Activated CD4-positive, alpha-beta T cell treated with anti-CD3 and anti-CD28 coated beads, Interleukin-2, amount 50 U/mL, for 16 hours (primary cell): ENCODE data around the gene GNB5.

ENCODE experiments used
- DNase-seq: peaks from one replicate; pipeline ENCODE4 v3.0.0-alpha.2; 2020

Gene GNB5

GRCh38 chr15:52164631-52165265 is 26.4 kb downstream of the GNB5 start:
- DNase-seq: no peak

GRCh38 chr15:52163321-52164190 is 27.6 kb downstream of the GNB5 start:
- DNase-seq: no peak

GRCh38 chr15:52162876-52163275 is 28.3 kb downstream of the GNB5 start:
- DNase-seq: no peak

GRCh38 chr15:52162260-52162659 is 28.9 kb downstream of the GNB5 start:
- DNase-seq: no peak

GRCh38 chr15:52161406-52161966 is 29.7 kb downstream of the GNB5 start:
- DNase-seq: no peak

DNA sequence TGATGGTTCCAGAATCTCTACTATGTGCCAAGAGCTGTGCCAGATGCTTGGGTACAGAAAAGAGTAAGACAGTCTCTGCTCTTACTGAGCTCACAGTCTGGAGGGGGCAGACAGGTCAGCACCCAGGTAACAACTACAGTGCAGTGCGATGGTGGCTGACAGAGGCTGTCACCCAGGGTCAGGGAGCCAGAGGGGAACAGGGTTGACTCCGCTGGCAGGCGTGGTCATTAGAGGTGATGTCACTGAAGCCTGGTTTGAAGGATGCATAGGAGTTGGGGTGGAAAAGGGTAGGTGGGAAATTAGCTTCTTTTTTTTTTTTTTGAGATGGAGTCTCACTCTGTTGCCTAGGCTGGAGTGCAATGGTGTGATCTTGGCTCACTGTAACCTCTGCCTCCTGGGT is 31.5 kb downstream of the GNB5 start:
- DNase-seq: no peak

GRCh38 chr15:52158084-52158765 is 33.0 kb downstream of the GNB5 start:
- no peak for DNase-seq

DNA sequence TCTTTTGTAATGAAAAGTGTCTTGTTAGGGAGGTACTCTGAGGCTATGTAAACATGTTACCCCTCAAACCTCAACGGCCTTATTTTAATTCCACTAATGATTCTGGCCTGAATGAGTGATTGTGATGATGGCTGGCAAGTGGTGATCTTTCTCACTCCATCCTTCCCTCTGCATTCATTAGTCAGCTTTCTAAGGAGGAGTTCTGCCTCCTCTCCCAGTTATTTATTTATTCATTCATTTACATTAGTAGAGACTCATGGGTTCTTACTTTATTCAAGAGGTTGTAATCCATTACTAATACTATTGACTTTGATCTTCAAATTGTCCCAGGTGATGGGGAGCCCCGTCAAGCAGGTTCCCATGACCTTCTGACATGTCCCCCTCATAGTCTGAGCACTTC is 35.3 kb downstream of the GNB5 start:
- no peak for DNase-seq

GRCh38 chr15:52154896-52155865 is 36.0 kb downstream of the GNB5 start:
- DNase-seq: no peak

GRCh38 chr15:52153900-52154895 is 37.0 kb downstream of the GNB5 start:
- no peak for DNase-seq

DNA sequence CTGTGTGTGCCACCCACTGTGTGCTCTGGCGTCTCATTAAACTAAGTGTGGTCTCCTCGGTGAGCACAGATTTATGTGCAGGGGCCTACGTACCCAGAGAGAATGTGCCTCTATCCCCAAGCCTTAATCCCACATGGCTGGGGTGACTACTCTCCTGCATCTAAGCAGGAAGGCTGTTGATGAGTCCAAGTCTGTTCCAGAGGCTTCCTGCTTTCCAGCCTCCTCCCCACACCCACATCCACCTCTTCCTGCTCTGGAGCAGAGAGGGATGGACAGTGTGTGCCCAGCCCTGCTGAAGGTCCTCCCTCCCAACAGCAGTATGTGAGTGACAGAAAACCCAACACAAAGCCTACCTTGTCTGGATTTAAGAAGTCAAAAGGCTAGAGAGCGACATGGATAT is 39.8 kb downstream of the GNB5 start:
- no peak for DNase-seq

- no peak for DNase-seq
These were observed 40.3 kb downstream of the GNB5 start for GRCh38 chr15:52150871-52151270.

- no peak for DNase-seq
These were observed 41.0 kb downstream of the GNB5 start for GRCh38 chr15:52150043-52150825.

DNA sequence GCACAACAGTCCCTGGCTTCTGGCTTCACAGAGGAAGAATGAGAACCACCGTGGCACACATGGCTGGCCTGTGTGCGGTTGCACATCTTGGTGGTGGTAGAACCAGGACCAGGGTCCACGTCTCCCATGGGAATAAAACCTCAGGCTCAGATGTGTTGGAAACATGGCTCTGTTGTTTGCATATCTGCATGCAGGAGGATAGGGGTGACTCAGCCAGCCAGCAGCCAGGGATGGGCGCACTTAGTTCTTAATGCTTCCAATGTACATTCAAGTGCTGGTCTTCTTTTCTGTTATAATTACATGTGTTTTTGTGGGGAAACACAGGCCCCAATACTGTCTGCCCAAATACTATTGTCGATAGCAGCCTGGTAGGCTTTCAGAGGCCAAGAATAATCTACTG is 42.8 kb downstream of the GNB5 start:
- DNase-seq: no peak

DNA sequence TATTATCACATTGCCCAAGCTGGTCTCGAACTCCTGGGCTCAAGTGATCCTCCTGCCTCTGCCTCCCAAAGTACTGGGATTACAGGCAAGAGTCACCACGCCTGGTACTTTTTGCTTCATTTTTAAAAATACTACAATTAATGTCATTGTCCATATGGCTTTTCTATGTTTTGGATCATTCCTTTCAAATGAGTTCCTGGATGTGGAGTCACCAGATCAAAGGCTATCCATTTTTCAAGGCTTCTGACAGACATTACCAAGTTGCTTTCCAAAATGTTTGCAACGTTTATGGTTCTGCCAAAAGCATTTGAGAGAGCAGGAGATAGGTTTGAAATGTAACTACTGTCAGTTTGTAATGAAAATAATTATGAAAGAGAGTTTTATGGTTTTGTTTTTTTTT is 44.4 kb downstream of the GNB5 start:
- DNase-seq: no peak

DNA sequence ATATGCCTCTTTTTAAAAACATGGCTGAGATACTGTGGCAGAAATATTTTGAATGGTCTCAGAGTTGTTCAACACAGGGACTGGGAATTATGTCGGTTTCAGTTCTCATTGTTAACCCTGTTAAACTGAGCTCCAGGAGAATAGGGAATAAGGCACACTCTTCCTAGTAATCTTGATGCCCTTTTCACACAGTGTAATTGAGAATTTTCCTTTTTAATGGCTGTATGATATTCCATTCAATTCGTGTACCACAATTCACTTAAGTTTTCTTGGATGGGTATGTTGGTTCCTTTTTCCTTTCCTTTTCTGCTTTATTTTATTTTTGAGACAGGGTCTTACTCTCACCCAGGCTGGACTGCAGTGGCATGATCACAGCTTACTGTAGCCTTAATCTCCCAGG is 44.9 kb downstream of the GNB5 start:
- no peak for DNase-seq

- no peak for DNase-seq
These were observed 46.5 kb downstream of the GNB5 start for GRCh38 chr15:52144656-52145178.

DNA sequence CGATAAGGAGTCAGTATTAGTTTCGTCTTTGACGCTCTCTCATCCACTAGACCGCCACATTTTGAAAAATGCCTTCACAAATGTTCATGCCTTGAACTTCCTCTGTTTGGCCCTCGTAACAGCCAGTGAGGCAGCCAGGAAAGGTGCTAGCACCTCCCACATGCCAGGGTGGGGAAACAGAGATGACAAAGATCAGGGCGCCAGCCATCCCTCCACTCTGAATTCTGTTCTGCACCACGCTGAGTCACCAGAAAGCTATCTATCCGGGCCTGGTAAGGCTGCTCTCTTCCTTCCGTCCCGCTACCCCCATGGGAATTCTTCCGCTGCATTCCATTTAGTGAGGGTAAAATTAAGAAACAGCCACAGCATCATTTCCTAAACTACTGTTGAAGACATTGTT is 47.3 kb downstream of the GNB5 start:
- no peak for DNase-seq

GRCh38 chr15:52140646-52141045 is 50.5 kb downstream of the GNB5 start:
- DNase-seq: no peak
